BLaER1 (cell line): ENCODE measurements around the gene ERCC2.
"Not testable (repeated sequence)": the region's sequence is repeated elsewhere in the genome, so short reads cannot be mapped to it uniquely, and the experiment has no call there.

Experiments used
- H3K27ac ChIP-seq: shearing (Covaris generic); formaldehyde crosslinking; 2 replicates; pipeline ENCODE4 v1.8.1; 2022
- H3K27me3 ChIP-seq: shearing (Covaris generic); formaldehyde crosslinking; 2 replicates; pipeline ENCODE4 v1.8.1; 2022
- H3K36me3 ChIP-seq: shearing (Covaris generic); formaldehyde crosslinking; 2 replicates; pipeline ENCODE4 v1.8.1; 2022
- H3K4me1 ChIP-seq: shearing (Covaris generic); formaldehyde crosslinking; 2 replicates; pipeline ENCODE4 v1.8.1; 2022
- H3K4me2 ChIP-seq: shearing (Covaris generic); formaldehyde crosslinking; 2 replicates; pipeline ENCODE4 v1.8.1; 2022
- H3K4me3 ChIP-seq: shearing (Covaris generic); formaldehyde crosslinking; 2 replicates; pipeline ENCODE4 v1.8.1; 2022
- H3K9ac ChIP-seq: shearing (Covaris generic); formaldehyde crosslinking; 2 replicates; pipeline ENCODE4 v1.8.1; 2022
- H3K9me3 ChIP-seq: shearing (Covaris generic); formaldehyde crosslinking; 2 replicates; pipeline ENCODE4 v1.8.1; 2022
- H4K20me1 ChIP-seq: shearing (Covaris generic); formaldehyde crosslinking; 2 replicates; pipeline ENCODE4 v1.8.1; 2022
- Cebpa-rat ChIP-seq: shearing (Covaris generic); IDR thresholded peaks from 2 replicates; pipeline ENCODE4 v1.8.1; 2022

The ERCC2 gene

GRCh38 chr19:45408121-45408520 is 37.7 kb upstream of the ERCC2 start:
- no peak overlapping the region for H3K27ac ChIP-seq
- H3K36me3 ChIP-seq = peaks cover 40% of the 10 kb centered on the region
- peak overlapping the region; percentile 29; the same call in 1 of the 2 replicates for H3K9ac ChIP-seq
- H3K4me1 ChIP-seq = peaks cover 54% of the 10 kb centered on the region
- H4K20me1 ChIP-seq = peaks cover 37% of the 10 kb centered on the region
- peak overlapping the region; percentile 94 for H3K4me2 ChIP-seq
- H3K27me3 ChIP-seq = peaks cover 22% of the 10 kb centered on the region
- H3K9me3 ChIP-seq = no peaks in the 10 kb centered on the region
- no peak for TF ChIP-seq Cebpa-rat
- H3K4me3 ChIP-seq = no peak overlapping the region

DNA sequence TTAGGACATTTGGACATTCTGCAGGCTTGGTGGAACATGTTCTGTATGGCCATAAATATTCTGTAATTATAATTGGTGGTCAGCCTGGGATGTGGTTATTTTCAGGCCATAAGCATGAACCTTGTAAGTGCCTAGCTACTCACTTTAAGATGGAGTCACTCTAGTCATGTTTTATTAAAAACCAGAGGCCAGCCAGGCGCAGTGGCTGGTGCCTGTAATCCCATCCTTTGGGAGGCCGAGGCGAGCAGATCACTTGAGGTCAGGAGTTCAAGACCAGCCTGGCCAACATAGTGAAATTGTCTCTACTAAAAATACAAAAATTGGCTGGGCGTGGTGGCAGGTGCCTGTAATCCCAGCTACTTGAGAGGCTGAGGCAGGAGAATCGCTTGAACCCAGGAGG is 37.2 kb upstream of the ERCC2 start:
- Histone ChIP-seq H3K4me3 (peak overlapping the region; percentile 93), H3K27me3 (peaks cover 27% of the 10 kb centered on the region), H4K20me1 (peaks cover 43% of the 10 kb centered on the region), H3K36me3 (peaks cover 34% of the 10 kb centered on the region), H3K4me1 (peaks cover 49% of the 10 kb centered on the region), H3K4me2 (peak overlapping the region; percentile 94), H3K9ac (peak overlapping the region; percentile 100)
- not testable (repeated sequence) for H3K27ac ChIP-seq, H3K9me3 ChIP-seq

DNA sequence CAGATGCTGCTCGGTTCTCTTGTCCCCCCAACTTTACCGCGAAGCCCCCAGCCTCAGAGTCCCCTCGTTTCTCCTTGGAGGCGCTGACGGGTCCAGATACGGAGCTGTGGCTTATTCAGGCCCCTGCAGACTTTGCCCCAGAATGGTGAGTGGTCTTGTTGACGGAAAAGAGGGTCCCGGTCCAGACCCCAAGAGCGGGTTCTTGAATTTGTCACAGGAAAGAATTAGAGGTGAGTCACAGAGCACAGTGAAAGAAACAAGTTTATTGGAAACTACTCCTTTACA is 36.7 kb upstream of the ERCC2 start:
- Histone ChIP-seq H4K20me1 (peaks cover 48% of the 10 kb centered on the region), H3K4me2 (peak overlapping the region; percentile 94), H3K36me3 (peaks cover 29% of the 10 kb centered on the region), H3K4me1 (peaks cover 49% of the 10 kb centered on the region), H3K27ac (peak overlapping the region; percentile 100), H3K27me3 (peaks cover 33% of the 10 kb centered on the region), H3K9ac (peak overlapping the region; percentile 100), H3K9me3 (no peaks in the 10 kb centered on the region), H3K4me3 (peak overlapping the region; percentile 93)
- no peak for TF ChIP-seq Cebpa-rat

- Histone ChIP-seq H3K4me2 (peak within 1 kb of the TSS; percentile 94), H3K9ac (peak within 1 kb of the TSS; percentile 100), H3K4me1 (peaks cover 49% of the 10 kb centered on the region), H3K27ac (peak within 1 kb of the TSS; percentile 100), H3K4me3 (peak within 1 kb of the TSS; percentile 93), H4K20me1 (peaks cover 54% of the 10 kb centered on the region), H3K36me3 (peaks cover 26% of the 10 kb centered on the region), H3K9me3 (no peaks in the 10 kb centered on the region), H3K27me3 (peaks cover 35% of the 10 kb centered on the region)
- no peak for TF ChIP-seq Cebpa-rat
Observed at GRCh38 chr19:45406226-45407090, 36.1 kb upstream of the ERCC2 start, which contains the start of gene POLR1G. TSS of gene POLR1G (plus strand) at chr19:45406644. CDS start at chr19:45406697, 53 bp downstream.

GRCh38 chr19:45405435-45406225 is 35.3 kb upstream of the ERCC2 start:
- TF ChIP-seq Cebpa-rat = no peak

DNA sequence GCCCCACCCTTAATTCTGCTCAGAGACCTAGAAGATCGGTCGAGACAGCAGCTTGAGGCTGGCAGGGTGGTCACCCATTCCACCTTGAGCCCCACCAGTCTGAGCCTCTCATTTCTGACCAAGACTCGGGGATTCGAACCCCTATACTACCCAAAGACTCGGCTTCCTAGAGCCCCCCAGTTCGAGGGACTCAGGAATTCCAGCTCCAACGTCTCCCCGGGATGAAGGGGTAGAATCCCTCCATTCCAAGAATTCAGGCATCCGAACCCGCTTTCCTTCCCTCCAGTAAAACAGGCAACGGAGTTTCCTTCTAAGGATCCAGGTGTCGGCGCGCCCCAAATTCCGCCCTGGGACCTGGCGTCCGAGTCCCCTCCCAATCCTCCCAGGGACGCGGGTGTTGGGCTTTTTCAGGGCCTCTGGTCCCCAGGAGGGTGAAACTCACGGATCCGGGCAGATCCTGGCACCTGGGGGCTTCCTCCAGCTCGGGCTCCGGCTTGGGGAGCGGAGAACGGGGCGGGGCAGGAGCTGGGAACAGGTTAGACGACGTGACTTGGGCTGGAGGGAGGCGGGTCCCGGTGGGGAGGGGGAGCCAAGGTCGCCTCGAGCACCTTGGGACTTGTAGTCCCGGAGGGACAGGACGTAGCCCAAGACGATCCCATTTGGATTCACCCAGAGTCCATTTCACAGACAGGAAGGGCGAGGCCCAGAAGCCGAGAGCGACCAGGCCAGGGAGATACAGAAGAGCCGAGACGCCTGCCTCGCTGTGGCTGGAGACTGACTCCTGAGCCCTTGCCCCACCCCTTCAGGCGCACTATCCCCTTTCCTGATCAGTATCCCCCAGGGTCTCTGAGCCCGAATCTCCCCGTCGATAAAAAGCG is 34.4 kb upstream of the ERCC2 start, which contains the start of gene PPP1R13L:
PPP1R13L (minus strand) TSS at position 513 of the 878 bp plus-strand sequence. CDS start 6,751 bp downstream, outside the sequence.
- peak within 1 kb of the TSS; percentile 100 for H3K27ac ChIP-seq
- no peak for TF ChIP-seq Cebpa-rat
- H3K4me1 ChIP-seq = peaks cover 43% of the 10 kb centered on the region
- peak within 1 kb of the TSS; percentile 100 for H3K9ac ChIP-seq
- peaks cover 35% of the 10 kb centered on the region for H3K27me3 ChIP-seq
- peaks cover 58% of the 10 kb centered on the region for H4K20me1 ChIP-seq
- H3K36me3 ChIP-seq = peaks cover 17% of the 10 kb centered on the region
- no peaks in the 10 kb centered on the region for H3K9me3 ChIP-seq
- peak within 1 kb of the TSS; percentile 93 for H3K4me3 ChIP-seq
- peak within 1 kb of the TSS; percentile 94 for H3K4me2 ChIP-seq

More at GRCh38 chr19:45405435-45406225, 35.3 kb upstream of the ERCC2 start:
- Histone ChIP-seq H3K36me3 (peaks cover 18% of the 10 kb centered on the region), H3K9me3 (no peaks in the 10 kb centered on the region), H3K4me1 (peaks cover 49% of the 10 kb centered on the region), H3K4me3 (peak overlapping the region; percentile 93), H3K9ac (peak overlapping the region; percentile 100), H4K20me1 (peaks cover 54% of the 10 kb centered on the region), H3K4me2 (peak overlapping the region; percentile 94), H3K27me3 (peaks cover 35% of the 10 kb centered on the region), H3K27ac (peak overlapping the region; percentile 100)

DNA sequence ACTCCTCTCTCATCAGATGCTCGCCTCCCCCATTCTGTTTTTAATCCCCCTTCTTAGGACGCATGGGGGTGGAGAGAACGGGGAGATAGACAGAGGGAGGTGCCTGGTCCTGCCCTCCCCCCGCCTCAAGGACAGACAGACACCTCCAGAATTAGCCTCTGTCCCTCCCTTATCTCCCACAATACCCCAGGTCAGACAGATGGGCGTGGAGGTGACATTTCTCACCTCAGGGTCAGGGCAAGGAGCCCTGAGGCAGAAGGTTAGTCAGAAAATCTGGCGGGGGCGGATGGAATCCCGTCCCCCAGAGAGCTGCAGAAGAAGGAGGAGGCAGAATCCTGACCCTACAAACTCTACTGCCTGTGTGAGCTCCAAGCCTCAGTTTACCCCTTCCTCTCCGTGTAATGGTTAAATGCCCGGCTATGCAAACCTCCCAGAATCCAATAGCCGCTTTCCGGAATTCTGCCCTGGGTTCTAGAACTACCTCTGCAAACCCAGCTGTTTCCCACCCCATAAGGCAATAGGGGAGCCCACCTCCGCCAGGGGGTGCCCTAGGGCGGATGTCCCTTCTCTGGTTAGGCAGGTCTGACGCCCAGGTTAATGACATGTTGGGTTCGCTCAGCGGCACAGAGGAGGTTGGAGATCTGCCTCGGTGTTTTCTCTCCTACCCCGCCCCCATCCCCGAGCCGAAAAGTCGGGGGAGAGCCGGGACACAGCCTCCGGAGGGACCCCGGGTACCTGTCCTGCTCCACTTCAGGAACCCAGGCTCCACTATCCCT is 33.6 kb upstream of the ERCC2 start:
- peaks cover 11% of the 10 kb centered on the region for H3K36me3 ChIP-seq
- peaks cover 35% of the 10 kb centered on the region for H3K27me3 ChIP-seq
- no peak for TF ChIP-seq Cebpa-rat
- peaks cover 42% of the 10 kb centered on the region for H3K4me1 ChIP-seq
- H3K9me3 ChIP-seq = no peaks in the 10 kb centered on the region
- peak overlapping the region; percentile 93 for H3K4me3 ChIP-seq
- no peak overlapping the region for H3K9ac ChIP-seq
- peak overlapping the region; percentile 94 for H3K4me2 ChIP-seq
- H3K27ac ChIP-seq = no peak overlapping the region
- peaks cover 52% of the 10 kb centered on the region for H4K20me1 ChIP-seq

DNA sequence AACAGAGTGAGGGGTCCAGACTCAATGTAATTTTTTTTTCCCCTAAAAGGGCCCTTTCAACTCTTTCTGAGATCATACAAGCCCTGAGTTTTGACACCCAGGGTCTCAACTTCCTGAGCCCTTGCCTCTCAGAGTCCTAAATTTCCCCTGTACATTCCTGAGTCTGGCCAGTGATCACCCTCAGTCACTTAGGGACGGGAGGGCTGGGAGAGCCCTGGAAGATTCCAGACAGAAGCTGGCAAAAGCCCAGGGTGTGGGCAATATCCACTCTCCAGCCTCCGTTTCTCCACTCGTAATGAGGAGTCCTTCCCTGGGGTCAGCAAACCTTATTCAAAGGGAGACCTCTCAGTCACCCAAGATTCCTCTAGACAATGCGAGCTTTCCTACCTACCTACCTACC is 32.9 kb upstream of the ERCC2 start:
- no peak overlapping the region for H3K4me3 ChIP-seq
- TF ChIP-seq Cebpa-rat = no peak
- peaks cover 4% of the 10 kb centered on the region for H3K36me3 ChIP-seq
- peaks cover 46% of the 10 kb centered on the region for H4K20me1 ChIP-seq
- H3K9ac ChIP-seq = no peak overlapping the region
- no peak overlapping the region for H3K4me2 ChIP-seq
- H3K27me3 ChIP-seq = peaks cover 35% of the 10 kb centered on the region
- no peaks in the 10 kb centered on the region for H3K9me3 ChIP-seq
- no peak overlapping the region for H3K27ac ChIP-seq
- H3K4me1 ChIP-seq = peaks cover 42% of the 10 kb centered on the region
